HepG2 (cell line): ENCODE data around the gene DCTN2. TPM values are rescaled to one million over a fixed set of nuclear protein-coding genes. Genes with fewer than 3 reads are reported as not detected.
A peak's percentile ranks its signal among the peaks of the same experiment; 100 is the strongest.

ENCODE experiments used
- ARID2 ChIP-seq: sonication (generic); formaldehyde crosslinking; IDR thresholded peaks from 2 replicates; pipeline ENCODE4 v1.8.1; 2022; ENCODE audit warnings: mild to moderate bottlenecking, missing genetic modification reagents, borderline replicate concordance
- ELF3 ChIP-seq: IDR thresholded peaks from 2 replicates; pipeline ENCODE4 v1.6.1; 2016; ENCODE audit warnings: missing genetic modification reagents, missing compliant biosample characterization
- FOXA1 ChIP-seq, 2 experiments: fragments of 450-650 bp in 1 of 2; sonication (generic) in 1 of 2; formaldehyde crosslinking in 1 of 2; IDR thresholded peaks; 2 replicates each; pipeline versions ENCODE4 v1.4.0 to v1.6.1; 2016 to 2020; ENCODE audit warnings: missing genetic modification reagents in 1 of 2
- HNF4G ChIP-seq, 2 experiments: sonication (generic) in 1 of 2; formaldehyde crosslinking in 1 of 2; IDR thresholded peaks; 2 replicates each; pipeline versions ENCODE4 v1.4.0 to v1.6.1; 2011 to 2020; ENCODE audit warnings: borderline replicate concordance in 2 of 2, low read depth in 2 of 2, mild to moderate bottlenecking in 2 of 2, low read length in 1 of 2, missing genetic modification reagents in 1 of 2, moderate library complexity in 1 of 2
- LCORL ChIP-seq, 2 experiments: fragments of 450-650 bp in 1 of 2; sonication (generic) in 1 of 2; formaldehyde crosslinking in 1 of 2; IDR thresholded peaks; 2 replicates each; pipeline versions ENCODE4 v1.5.0 to v1.6.1; 2017 to 2020; ENCODE audit warnings: antibody characterized with exemption in 1 of 2, missing genetic modification reagents in 1 of 2
- NFE2L2 ChIP-seq: fragments of 150-350 bp; IDR thresholded peaks from 2 replicates; pipeline ENCODE4 v1.6.1; 2014; ENCODE audit warnings: low read length
- SAP130 ChIP-seq: IDR thresholded peaks from 2 replicates; pipeline ENCODE4 v1.6.1; 2016; ENCODE audit warnings: low read depth
- SOX13 ChIP-seq, 3 experiments: fragments of 450-650 bp in 1 of 3; sonication (generic) in 1 of 3; formaldehyde crosslinking in 1 of 3; IDR thresholded peaks in 2 of 3; conservative IDR thresholded peaks in 1 of 3; 2 replicates each; pipeline versions ENCODE4 v1.5.0 to v1.6.1; 2016 to 2020; ENCODE audit warnings: antibody characterized with exemption in 1 of 3, mild to moderate bottlenecking in 1 of 3, missing compliant biosample characterization in 1 of 3, missing genetic modification reagents in 1 of 3, moderate library complexity in 1 of 3
- TARDBP ChIP-seq: sonication (generic); formaldehyde crosslinking; IDR thresholded peaks from 2 replicates; pipeline ENCODE4 v1.8.0; 2022; ENCODE audit warnings: mild to moderate bottlenecking, missing genetic modification reagents
- ZC3H4 ChIP-seq: sonication (generic); formaldehyde crosslinking; IDR thresholded peaks from 2 replicates; pipeline ENCODE4 v1.4.0; 2020; ENCODE audit warnings: missing genetic modification reagents, borderline replicate concordance
- ZFP90 ChIP-seq: sonication (generic); formaldehyde crosslinking; IDR thresholded peaks from 2 replicates; pipeline ENCODE4 v1.8.0; 2022; ENCODE audit warnings: missing genetic modification reagents, mild to moderate bottlenecking, inconsistent platforms, borderline replicate concordance
- polyA plus RNA-seq, 8 experiments: library from polyadenylated mRNA; depleted of rRNA in 3 of 8; stranded (reverse) in 7 of 8; unstranded in 1 of 8; fragments of >200 nt; fragmentation: Illumina TruSeq in 4 of 8; extraction: Trizol in 4 of 8; gene quantifications; 2 replicates each; pipeline versions ENCODE4 v1.2.1 to v1.2.3, GENCODE V29; 2011 to 2016; ENCODE audit warnings: low read depth in 4 of 8, missing spikeins in 1 of 8, mixed read lengths in 1 of 8; ENCODE audit not compliant: insufficient read depth in 1 of 8
- total RNA-seq, 5 experiments: library from RNA; depleted of rRNA; stranded (reverse); fragments of >200 nt; fragmentation: Illumina TruSeq; extraction: Trizol; gene quantifications; 2 replicates each; pipeline ENCODE4 v1.2.3, GENCODE V29; 2016; ENCODE audit warnings: low read depth in 1 of 5
- TF ChIP-seq, protein P1 (sequence below): sonication (generic); formaldehyde crosslinking; IDR thresholded peaks from 2 replicates; pipeline ENCODE4 v1.4.0; 2020; ENCODE audit warnings: missing genetic modification reagents
- TF ChIP-seq, protein P2 (sequence below): sonication (generic); formaldehyde crosslinking; IDR thresholded peaks from 2 replicates; pipeline ENCODE4 v1.4.0; 2020; ENCODE audit warnings: missing genetic modification reagents
- TF ChIP-seq, protein P3 (sequence below): sonication (generic); formaldehyde crosslinking; IDR thresholded peaks from 2 replicates; pipeline ENCODE4 v1.4.0; 2020; ENCODE audit warnings: missing genetic modification reagents
- TF ChIP-seq, protein P4 (sequence below): sonication (generic); formaldehyde crosslinking; IDR thresholded peaks from 2 replicates; pipeline ENCODE4 v1.8.0; 2022; ENCODE audit warnings: mild to moderate bottlenecking, missing genetic modification reagents
- TF ChIP-seq, protein P5 (sequence below): sonication (generic); formaldehyde crosslinking; IDR thresholded peaks from 2 replicates; pipeline ENCODE4 v1.8.1; 2023; ENCODE audit warnings: mild to moderate bottlenecking, inconsistent platforms, moderate library complexity, missing genetic modification reagents, borderline replicate concordance
- TF ChIP-seq, protein P6 (sequence below): sonication (generic); formaldehyde crosslinking; IDR thresholded peaks from 2 replicates; pipeline ENCODE4 v1.5.0; 2020; ENCODE audit warnings: missing genetic modification reagents

Gene DCTN2
- total and polyA plus RNA-seq, 2 of the 13 experiments (the other 11 are each of a cell fraction or from before 2014, with no cell fraction given), result 72.0 to 77.4 TPM

DNA sequence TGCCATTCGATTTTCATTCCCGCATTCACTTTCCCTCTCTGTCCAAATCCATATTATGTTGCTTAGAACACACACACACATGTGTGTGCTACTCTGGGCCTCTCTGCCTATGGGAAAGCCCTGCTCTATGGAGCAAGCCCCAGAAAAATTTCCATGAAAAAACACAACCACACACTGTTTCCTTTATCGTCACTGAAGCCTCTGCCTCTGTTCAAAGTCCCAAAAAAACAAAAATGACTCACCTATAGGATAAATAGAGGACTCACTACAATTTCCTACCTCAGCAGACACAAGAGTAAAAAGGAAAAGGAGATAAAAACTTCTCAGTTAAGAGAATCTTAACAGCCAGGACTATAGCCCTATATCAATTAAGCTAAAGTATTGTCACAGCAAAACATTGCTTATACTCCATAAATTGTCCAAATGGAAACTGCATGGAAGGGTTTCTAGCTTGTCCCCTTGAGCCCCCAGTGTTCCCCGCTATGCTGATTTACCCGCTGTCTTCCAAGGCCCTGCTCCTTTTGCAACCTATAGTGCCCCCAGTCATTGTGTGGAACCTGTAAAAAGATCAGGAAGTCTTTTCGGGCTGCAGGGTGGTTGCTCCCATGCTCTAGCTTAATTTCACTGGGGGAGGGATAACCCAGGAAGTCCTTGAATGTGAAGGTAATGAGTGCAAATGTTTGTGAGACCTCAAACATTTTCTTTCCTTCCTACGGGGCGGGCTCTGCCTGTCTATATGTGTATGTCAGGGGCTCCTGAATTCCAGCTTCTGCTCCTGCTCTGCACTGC lies 32.9 kb upstream of the DCTN2 start (continued):
- TF ChIP-seq, protein P1, sequence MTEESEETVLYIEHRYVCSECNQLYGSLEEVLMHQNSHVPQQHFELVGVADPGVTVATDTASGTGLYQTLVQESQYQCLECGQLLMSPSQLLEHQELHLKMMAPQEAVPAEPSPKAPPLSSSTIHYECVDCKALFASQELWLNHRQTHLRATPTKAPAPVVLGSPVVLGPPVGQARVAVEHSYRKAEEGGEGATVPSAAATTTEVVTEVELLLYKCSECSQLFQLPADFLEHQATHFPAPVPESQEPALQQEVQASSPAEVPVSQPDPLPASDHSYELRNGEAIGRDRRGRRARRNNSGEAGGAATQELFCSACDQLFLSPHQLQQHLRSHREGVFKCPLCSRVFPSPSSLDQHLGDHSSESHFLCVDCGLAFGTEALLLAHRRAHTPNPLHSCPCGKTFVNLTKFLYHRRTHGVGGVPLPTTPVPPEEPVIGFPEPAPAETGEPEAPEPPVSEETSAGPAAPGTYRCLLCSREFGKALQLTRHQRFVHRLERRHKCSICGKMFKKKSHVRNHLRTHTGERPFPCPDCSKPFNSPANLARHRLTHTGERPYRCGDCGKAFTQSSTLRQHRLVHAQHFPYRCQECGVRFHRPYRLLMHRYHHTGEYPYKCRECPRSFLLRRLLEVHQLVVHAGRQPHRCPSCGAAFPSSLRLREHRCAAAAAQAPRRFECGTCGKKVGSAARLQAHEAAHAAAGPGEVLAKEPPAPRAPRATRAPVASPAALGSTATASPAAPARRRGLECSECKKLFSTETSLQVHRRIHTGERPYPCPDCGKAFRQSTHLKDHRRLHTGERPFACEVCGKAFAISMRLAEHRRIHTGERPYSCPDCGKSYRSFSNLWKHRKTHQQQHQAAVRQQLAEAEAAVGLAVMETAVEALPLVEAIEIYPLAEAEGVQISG (CRISPR knock-in tag), result peak; percentile 69
- peak; percentile 66 for TF ChIP-seq SAP130 (CRISPR knock-in tag)
- TF ChIP-seq, protein P2, sequence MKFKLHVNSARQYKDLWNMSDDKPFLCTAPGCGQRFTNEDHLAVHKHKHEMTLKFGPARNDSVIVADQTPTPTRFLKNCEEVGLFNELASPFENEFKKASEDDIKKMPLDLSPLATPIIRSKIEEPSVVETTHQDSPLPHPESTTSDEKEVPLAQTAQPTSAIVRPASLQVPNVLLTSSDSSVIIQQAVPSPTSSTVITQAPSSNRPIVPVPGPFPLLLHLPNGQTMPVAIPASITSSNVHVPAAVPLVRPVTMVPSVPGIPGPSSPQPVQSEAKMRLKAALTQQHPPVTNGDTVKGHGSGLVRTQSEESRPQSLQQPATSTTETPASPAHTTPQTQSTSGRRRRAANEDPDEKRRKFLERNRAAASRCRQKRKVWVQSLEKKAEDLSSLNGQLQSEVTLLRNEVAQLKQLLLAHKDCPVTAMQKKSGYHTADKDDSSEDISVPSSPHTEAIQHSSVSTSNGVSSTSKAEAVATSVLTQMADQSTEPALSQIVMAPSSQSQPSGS, result peak; percentile 45
- TF ChIP-seq, protein P3, sequence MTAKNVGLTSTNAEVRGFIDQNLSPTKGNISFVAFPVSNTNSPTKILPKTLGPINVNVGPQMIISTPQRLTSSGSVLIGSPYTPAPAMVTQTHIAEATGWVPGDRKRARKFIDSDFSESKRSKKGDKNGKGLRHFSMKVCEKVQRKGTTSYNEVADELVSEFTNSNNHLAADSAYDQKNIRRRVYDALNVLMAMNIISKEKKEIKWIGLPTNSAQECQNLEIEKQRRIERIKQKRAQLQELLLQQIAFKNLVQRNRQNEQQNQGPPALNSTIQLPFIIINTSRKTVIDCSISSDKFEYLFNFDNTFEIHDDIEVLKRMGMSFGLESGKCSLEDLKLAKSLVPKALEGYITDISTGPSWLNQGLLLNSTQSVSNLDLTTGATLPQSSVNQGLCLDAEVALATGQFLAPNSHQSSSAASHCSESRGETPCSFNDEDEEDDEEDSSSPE, result no peak
- peak; percentile 86; the same call in 1 of the 2 replicates for TF ChIP-seq ARID2
- TF ChIP-seq ZC3H4 (CRISPR knock-in tag), result peak; percentile 40; the same call in 1 of the 2 replicates
- TF ChIP-seq FOXA1 (IDR thresholded peaks at IDR 0.05), result no peak
- TF ChIP-seq FOXA1 (CRISPR knock-in tag; IDR thresholded peaks at IDR 0.05), result peak; percentile 23; the same call in 1 of the 2 replicates
- TF ChIP-seq LCORL (IDR thresholded peaks at IDR 0.05), result peak; percentile 75; the same call in 1 of the 2 replicates
- TF ChIP-seq LCORL (CRISPR knock-in tag; IDR thresholded peaks at IDR 0.05), result no peak
- TF ChIP-seq, protein P4, sequence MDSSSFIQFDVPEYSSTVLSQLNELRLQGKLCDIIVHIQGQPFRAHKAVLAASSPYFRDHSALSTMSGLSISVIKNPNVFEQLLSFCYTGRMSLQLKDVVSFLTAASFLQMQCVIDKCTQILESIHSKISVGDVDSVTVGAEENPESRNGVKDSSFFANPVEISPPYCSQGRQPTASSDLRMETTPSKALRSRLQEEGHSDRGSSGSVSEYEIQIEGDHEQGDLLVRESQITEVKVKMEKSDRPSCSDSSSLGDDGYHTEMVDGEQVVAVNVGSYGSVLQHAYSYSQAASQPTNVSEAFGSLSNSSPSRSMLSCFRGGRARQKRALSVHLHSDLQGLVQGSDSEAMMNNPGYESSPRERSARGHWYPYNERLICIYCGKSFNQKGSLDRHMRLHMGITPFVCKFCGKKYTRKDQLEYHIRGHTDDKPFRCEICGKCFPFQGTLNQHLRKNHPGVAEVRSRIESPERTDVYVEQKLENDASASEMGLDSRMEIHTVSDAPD (CRISPR knock-in tag), result 0 out of 2 replicates have a peak, but pooled peaks have one; percentile 45
- TF ChIP-seq NFE2L2, result no peak
- TF ChIP-seq ZFP90, result peak; percentile 81; the same call in 1 of the 2 replicates
- TF ChIP-seq, protein P5, sequence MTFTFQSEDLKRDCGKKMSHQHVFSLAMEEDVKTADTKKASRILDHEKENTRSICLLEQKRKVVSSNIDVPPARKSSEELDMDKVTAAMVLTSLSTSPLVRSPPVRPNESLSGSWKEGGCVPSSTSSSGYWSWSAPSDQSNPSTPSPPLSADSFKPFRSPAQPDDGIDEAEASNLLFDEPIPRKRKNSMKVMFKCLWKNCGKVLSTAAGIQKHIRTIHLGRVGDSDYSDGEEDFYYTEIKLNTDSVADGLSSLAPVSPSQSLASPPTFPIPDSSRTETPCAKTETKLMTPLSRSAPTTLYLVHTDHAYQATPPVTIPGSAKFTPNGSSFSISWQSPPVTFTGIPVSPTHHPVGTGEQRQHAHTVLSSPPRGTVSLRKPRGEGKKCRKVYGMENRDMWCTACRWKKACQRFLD (CRISPR knock-in tag), result peak; percentile 49; the same call in 1 of the 2 replicates
- TF ChIP-seq HNF4G (IDR thresholded peaks at IDR 0.05; ENCODE audit: borderline replicate concordance, low read depth, low read length), result peak; percentile 49; the same call in 1 of the 2 replicates
- TF ChIP-seq HNF4G (CRISPR knock-in tag; IDR thresholded peaks at IDR 0.05; ENCODE audit: borderline replicate concordance, low read depth), result no peak
- peak; percentile 57 for TF ChIP-seq ELF3 (CRISPR knock-in tag)
- TF ChIP-seq, protein P6, sequence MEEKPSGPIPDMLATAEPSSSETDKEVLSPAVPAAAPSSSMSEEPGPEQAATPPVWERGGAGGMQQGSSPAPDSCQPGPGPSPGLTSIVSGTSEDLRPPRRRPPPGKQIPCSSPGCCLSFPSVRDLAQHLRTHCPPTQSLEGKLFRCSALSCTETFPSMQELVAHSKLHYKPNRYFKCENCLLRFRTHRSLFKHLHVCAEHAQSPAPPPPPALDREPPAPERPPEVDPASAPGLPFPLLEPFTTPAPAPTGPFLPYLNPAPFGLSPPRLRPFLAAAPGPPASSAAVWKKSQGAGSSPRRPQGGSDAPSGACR (CRISPR knock-in tag), result peak; percentile 27; the same call in 1 of the 2 replicates
- no peak for TF ChIP-seq SOX13 (IDR thresholded peaks at IDR 0.05)
- peak in 1 of 2 experiments; percentile 41; a peak in 1 of 4 replicates for TF ChIP-seq SOX13 (CRISPR knock-in tag; conservative IDR thresholded peaks at IDR 0.05 in 1 of 2, IDR thresholded peaks at IDR 0.05 in 1 of 2)
- TF ChIP-seq TARDBP (CRISPR knock-in tag), result peak; percentile 31; the same call in 1 of the 2 replicates
